ENCODE measurements around the gene GALNT1.

DNA sequence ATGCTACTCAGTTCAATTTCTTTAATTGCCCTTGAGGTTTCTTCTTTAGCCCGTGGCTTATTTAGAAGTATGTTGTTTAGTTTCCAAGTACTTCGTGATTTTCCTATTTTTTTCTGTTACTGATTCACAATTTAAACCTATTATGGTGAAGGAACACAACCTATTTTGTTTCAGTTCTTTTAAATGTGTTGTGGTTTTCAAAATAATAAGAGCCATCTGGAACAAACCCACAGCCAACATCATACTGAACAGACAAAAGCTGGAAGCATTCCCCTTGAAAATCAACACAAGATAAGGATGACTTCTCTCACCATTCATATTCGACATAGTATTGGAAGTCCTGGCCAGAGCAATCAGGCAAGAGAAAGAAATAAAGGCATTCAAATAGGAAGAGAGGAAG lies 155.2 kb downstream of the GALNT1 start:
- TF ChIP-seq, protein P1, sequence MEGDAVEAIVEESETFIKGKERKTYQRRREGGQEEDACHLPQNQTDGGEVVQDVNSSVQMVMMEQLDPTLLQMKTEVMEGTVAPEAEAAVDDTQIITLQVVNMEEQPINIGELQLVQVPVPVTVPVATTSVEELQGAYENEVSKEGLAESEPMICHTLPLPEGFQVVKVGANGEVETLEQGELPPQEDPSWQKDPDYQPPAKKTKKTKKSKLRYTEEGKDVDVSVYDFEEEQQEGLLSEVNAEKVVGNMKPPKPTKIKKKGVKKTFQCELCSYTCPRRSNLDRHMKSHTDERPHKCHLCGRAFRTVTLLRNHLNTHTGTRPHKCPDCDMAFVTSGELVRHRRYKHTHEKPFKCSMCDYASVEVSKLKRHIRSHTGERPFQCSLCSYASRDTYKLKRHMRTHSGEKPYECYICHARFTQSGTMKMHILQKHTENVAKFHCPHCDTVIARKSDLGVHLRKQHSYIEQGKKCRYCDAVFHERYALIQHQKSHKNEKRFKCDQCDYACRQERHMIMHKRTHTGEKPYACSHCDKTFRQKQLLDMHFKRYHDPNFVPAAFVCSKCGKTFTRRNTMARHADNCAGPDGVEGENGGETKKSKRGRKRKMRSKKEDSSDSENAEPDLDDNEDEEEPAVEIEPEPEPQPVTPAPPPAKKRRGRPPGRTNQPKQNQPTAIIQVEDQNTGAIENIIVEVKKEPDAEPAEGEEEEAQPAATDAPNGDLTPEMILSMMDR (IDR thresholded peaks at IDR 0.05): no peak
- TF ChIP-seq POLR2A (IDR thresholded peaks at IDR 0.05): no peak
- TF ChIP-seq POLR2AphosphoS5 (IDR thresholded peaks at IDR 0.05): no peak

All from gastroesophageal sphincter (tissue), 3 donors.